Activated CD8-positive, alpha-beta memory T cell treated with anti-CD3 and anti-CD28 coated beads for 24 hours (primary cell): ENCODE data around the gene ZNF587B.
"Not testable (repeated sequence)": the region's sequence is repeated elsewhere in the genome, so short reads cannot be mapped to it uniquely, and the experiment has no call there.

Source experiments
- DNase-seq: peaks from one replicate; pipeline ENCODE4 v3.0.0-alpha.2; 2020

ZNF587B gene

DNA sequence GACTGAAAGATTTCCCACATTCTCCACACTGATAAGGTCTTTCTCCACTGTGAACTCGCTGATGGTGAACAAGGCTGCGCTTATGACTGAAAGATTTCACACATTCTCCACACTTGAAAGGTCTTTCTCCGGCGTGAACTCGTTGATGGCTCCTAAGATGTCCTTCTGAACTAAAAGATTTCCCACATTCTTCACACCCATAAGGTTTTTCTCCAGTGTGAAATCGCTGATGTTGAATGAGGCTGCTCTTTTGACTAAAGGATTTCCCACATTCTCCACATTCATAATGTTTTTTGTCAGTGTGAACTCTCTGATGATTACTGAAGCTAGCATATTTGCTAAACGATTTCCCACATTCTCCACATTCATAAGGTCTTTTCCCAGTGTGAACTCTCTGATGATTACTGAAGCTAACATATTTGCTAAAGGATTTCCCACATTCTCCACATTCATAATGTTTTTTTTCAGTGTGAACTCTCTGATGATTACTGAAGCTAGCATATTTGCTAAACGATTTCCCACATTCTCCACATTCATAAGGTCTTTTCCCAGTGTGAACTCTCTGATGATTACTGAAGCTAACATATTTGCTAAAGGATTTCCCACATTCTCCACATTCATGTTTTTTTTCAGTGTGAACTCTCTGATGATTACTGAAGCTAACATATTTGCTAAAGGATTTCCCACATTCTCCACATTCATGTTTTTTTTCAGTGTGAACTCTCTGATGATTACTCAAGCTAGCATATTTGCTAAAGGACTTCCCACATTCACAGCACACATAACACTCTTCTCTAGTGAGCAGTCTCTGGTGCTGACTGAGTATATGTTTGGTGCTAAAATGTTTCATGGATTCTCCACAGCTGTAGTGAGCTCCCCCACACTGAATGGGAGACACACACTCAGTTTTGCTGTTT, 44.0 kb downstream of the ZNF587B start:
- not testable (repeated sequence) for DNase-seq

DNA sequence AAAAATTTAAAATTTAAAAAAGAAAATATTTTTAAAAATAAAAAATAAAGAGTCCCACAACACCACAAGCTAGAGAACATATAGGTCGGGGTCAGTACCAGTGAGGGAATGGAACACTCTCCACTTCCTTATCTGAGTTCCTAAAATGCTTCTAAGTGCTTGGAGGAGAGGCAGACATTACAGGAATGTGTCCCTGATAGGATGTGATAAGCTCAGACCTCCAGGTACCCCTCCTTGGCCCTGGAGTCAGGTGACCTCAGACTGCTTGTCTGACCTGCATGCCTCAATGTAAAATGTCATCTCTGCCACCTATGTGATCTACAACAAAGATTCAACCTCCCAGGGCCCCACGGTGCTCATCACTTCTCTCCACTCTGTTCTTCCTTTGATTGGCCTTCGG, 55.9 kb downstream of the ZNF587B start:
- DNase-seq = no peak

DNA sequence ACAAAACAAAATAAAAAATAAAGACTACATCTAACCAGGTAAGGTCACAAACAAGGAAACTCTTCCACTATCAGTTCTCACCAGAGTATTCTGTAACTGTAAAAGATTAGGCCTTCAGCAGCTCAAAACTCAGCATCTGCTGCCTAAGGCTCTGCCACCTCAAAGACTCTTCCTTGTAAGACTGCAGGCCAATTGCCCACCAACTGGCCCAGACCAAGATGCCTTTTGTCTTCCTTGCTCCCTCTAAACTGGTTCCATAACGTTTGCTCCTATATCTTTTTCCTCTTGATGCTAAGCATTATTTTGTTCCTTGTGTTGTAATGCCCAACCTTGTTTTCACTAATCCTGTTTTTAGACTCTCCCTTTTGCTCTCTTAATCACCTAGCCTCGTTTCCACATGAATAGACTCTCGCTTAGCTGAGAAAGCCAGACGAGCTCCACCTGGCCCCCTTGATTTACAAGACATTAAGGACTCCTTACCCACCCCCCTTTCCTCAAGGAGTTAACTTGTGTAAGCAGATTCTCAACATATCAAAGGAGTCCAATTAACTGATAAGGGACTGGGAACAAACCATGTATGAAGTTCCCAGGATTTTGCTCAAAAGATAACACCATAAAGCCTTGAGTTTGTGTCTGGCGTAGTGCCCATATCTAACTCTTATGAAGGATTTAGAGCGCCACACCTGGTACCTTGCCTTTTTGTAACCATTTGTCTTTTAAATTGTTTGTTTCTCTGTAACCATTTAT, 57.3 kb downstream of the ZNF587B start:
- no peak for DNase-seq

DNA sequence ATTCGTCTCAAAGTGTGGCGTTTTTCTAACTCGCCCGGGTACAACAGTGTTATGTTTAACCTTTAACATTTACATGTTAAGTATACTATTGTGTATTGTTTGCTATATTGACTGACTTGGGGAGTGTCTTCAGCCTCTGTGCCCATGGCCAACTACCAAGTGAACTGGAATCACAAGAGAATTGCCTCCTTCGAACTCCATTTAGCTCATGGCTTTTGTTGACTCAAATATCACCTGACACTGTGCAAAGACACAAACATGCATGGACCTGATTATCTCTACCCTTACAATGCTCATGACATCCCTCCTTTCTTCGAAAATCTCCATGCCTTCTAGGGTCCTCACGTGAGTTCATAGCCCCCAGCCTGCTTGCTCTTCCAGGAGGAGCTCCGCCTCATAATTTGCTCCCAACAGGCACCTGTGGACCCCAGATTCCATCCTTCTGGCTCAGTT, 58.0 kb downstream of the ZNF587B start:
- DNase-seq = no peak

DNA sequence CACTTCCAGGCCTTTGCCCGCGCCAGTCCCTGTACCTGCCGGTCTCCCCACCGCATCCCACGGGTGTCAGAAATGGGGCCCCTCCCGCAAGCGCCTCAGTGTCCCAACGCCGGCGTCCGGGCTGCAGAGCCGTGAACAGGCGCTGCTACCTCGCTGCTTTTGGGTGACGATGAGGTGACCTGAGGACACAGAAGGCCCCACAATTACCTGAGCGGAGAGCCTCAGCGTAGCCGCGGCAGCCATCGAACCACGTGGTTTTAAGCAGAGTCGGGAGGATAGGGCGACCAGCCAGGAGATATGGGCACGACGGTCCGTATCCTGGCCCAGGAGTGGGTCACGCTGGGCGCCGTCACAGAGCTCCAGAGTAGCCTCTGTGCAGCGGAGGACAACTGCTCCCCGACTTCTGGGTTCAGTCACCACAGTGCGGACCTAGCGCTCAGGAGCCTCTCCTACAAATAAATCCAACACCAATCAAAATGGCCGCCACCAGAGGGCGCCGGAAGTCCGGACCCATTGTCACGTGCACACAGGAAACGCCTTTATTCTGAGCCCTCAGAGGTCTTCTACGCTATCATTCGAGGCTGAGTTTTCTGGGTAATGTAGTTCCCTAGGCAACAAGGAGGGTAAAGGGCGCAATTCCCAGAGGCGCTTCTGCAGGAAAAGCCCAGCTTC, 58.6 kb downstream of the ZNF587B start, which contains the start of gene ZNF814:
ZNF814 (minus strand) TSS at position 478 of the 672 bp plus-strand sequence; CDS start at position 243, 235 bp downstream.
- DNase-seq = peak; percentile 91

DNA sequence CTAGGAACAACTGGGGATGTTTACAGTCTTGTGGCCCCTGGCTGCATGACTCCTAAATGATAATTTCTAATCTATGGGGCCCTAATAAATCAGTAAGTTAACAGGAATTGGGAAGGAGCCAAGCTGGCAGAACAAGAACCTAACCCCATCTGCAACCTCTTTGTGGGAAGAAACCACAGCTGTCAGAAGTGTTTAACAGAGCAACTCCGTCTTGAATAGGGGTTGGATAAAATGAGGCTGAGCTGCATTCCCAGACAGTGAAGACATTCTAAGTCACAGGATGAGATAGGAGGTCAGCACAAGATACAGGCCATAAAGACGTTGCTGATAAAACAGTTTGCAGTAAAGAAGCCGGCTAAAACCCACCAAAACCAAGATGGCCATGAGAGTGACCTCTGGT, 60.6 kb downstream of the ZNF587B start:
- not testable (repeated sequence) for DNase-seq
